OCI-LY1 (cell line): ENCODE results near the gene TMEM52B.
"Not testable (repeated sequence)": the region's sequence is repeated elsewhere in the genome, so short reads cannot be mapped to it uniquely, and the experiment has no call there.

Experiments
- CTCF ChIP-seq: fragments of 200-600 bp; sonication (generic), shearing (Covaris generic); IDR thresholded peaks from 2 replicates; pipeline ENCODE4 v1.5.1; 2017; ENCODE audit warnings: mild to moderate bottlenecking, antibody characterized with exemption, low read length, moderate library complexity, mixed read lengths
- EZH2 ChIP-seq: fragments of 200-600 bp; sonication (generic), shearing (Covaris generic); IDR thresholded peaks from 2 replicates; pipeline ENCODE4 v1.8.0; 2017; ENCODE audit warnings: borderline replicate concordance, mixed run types, mild to moderate bottlenecking, antibody characterized with exemption, low read length, moderate library complexity, mixed read lengths

- not testable (repeated sequence) for TF ChIP-seq CTCF, EZH2
Observed at GRCh38 chr12:10215946-10216345, 37.1 kb downstream of the TMEM52B start.
